Tibial artery (tissue), 4 donors: ENCODE results near the gene SPACA4.

Experiments
- DNase-seq, 2 donors: peaks; one replicate each; pipeline ENCODE4 v3.0.0-alpha.2; 2019
- H3K27ac ChIP-seq, 2 donors: fragments of 200-600 bp; sonication (generic) in 1 of 2; 1 replicate in 1 of 2; 2 replicates in 1 of 2; pipeline ENCODE4 v1.5.1; 2018 to 2019; ENCODE audit warnings: mild to moderate bottlenecking in 1 of 2
- H3K27me3 ChIP-seq, 2 donors: fragments of 200-600 bp; sonication (generic) in 1 of 2; one replicate each; pipeline versions ENCODE4 v1.5.1 to v1.6.0; 2016 to 2019
- H3K36me3 ChIP-seq, 3 donors: fragments of 200-600 bp; sonication (generic) in 2 of 3; one replicate each; pipeline ENCODE4 v1.5.1; 2016 to 2019; ENCODE audit warnings: mild to moderate bottlenecking in 2 of 3
- H3K4me1 ChIP-seq, 4 donors: fragments of 200-600 bp; sonication (generic) in 2 of 4; 1 replicate in 3 of 4; 2 replicates in 1 of 4; pipeline ENCODE4 v1.5.1; 2016 to 2019
- H3K4me3 ChIP-seq, 2 donors: fragments of 200-600 bp; sonication (generic) in 1 of 2; 1 replicate in 1 of 2; 2 replicates in 1 of 2; pipeline ENCODE4 v1.5.1; 2018 to 2019; ENCODE audit warnings: mild to moderate bottlenecking in 2 of 2
- H3K9me3 ChIP-seq, 3 donors: fragments of 200-600 bp; sonication (generic) in 1 of 3; one replicate each; pipeline ENCODE4 v1.5.1; 2016 to 2019
- CTCF ChIP-seq, 2 experiments: fragments of 200-600 bp in 1 of 2; fragments of 450-650 bp in 1 of 2; IDR thresholded peaks; one replicate each; pipeline ENCODE4 v1.5.1; 2017 to 2019; ENCODE audit warnings: antibody characterized with exemption in 2 of 2, mild to moderate bottlenecking in 1 of 2, moderate library complexity in 1 of 2
- intact Hi-C: fragments of 100-400 bp; cut with DNase I; formaldehyde crosslinking; loops from one replicate; pipeline ENCODE4 v1.15.0; 2023; ENCODE audit warnings: low total_unique reads

The SPACA4 gene

GRCh38 chr19:48627865-48628314 lies 21.3 kb downstream of the SPACA4 start:
- no peak overlapping the region for H3K27ac ChIP-seq
- peaks cover 0 to 46% (median 31%) of the 10 kb centered on the region in 4 donors for H3K4me1 ChIP-seq

GRCh38 chr19:48628486-48629296 lies 22.1 kb downstream of the SPACA4 start:
- H3K27ac ChIP-seq: no peak overlapping the region
- H3K36me3 ChIP-seq: peaks cover 0 to 69% (median 7%) of the 10 kb centered on the region in 3 donors
- no peak overlapping the region for H3K4me3 ChIP-seq
- H3K9me3 ChIP-seq: no peaks in the 10 kb centered on the region
- TF ChIP-seq CTCF (IDR thresholded peaks at IDR 0.05): no peak
- DNase-seq: peak in 1 of 2 donors; percentile 74
- H3K4me1 ChIP-seq: peaks cover 0 to 48% (median 31%) of the 10 kb centered on the region in 4 donors
- intact Hi-C loops: no loop called here
- no peaks in the 10 kb centered on the region for H3K27me3 ChIP-seq

More at GRCh38 chr19:48627865-48628314, 21.3 kb downstream of the SPACA4 start:
- no peak overlapping the region for H3K4me3 ChIP-seq
- H3K9me3 ChIP-seq: no peaks in the 10 kb centered on the region
- no peak for TF ChIP-seq CTCF (IDR thresholded peaks at IDR 0.05)
- no peaks in the 10 kb centered on the region for H3K27me3 ChIP-seq
- intact Hi-C loops: no loop called here
- no peak for DNase-seq
- peaks cover 0 to 69% (median 7%) of the 10 kb centered on the region in 3 donors for H3K36me3 ChIP-seq

GRCh38 chr19:48629297-48629598 lies 22.7 kb downstream of the SPACA4 start:
- no peaks in the 10 kb centered on the region for H3K27me3 ChIP-seq
- no peak for TF ChIP-seq CTCF (IDR thresholded peaks at IDR 0.05)
- H3K4me1 ChIP-seq: peaks cover 0 to 50% (median 35%) of the 10 kb centered on the region in 4 donors
- no peak overlapping the region for H3K4me3 ChIP-seq
- H3K27ac ChIP-seq: peak overlapping the region in 1 of 2 donors; percentile 5
- DNase-seq: peak in 1 of 2 donors; percentile 68
- no peaks in the 10 kb centered on the region for H3K9me3 ChIP-seq
- intact Hi-C loops: no loop called here
- H3K36me3 ChIP-seq: peaks cover 0 to 69% (median 7%) of the 10 kb centered on the region in 3 donors

- H3K4me3 ChIP-seq: no peak overlapping the region
- TF ChIP-seq CTCF (IDR thresholded peaks at IDR 0.05): no peak
- H3K27ac ChIP-seq: peak overlapping the region; percentile 5 to 35
- intact Hi-C loops: no loop called here
- H3K36me3 ChIP-seq: peaks cover 0 to 69% (median 7%) of the 10 kb centered on the region in 3 donors
- peaks cover 0 to 48% (median 34%) of the 10 kb centered on the region in 4 donors for H3K4me1 ChIP-seq
- no peaks in the 10 kb centered on the region for H3K9me3 ChIP-seq
- no peaks in the 10 kb centered on the region for H3K27me3 ChIP-seq
- peak in 1 of 2 donors; percentile 77 for DNase-seq
Observed at GRCh38 chr19:48629599-48630295, 23.2 kb downstream of the SPACA4 start.

GRCh38 chr19:48630296-48631063 lies 23.9 kb downstream of the SPACA4 start:
- peak; percentile 74 to 81 for DNase-seq
- peaks cover 0 to 69% (median 7%) of the 10 kb centered on the region in 3 donors for H3K36me3 ChIP-seq
- intact Hi-C loops: no loop called here
- H3K27me3 ChIP-seq: no peaks in the 10 kb centered on the region
- H3K4me3 ChIP-seq: no peak overlapping the region
- peaks cover 0 to 46% (median 33%) of the 10 kb centered on the region in 4 donors for H3K4me1 ChIP-seq
- H3K27ac ChIP-seq: peak overlapping the region; percentile 5 to 35
- TF ChIP-seq CTCF (IDR thresholded peaks at IDR 0.05): no peak
- H3K9me3 ChIP-seq: no peaks in the 10 kb centered on the region
